ENCODE results near the gene C17orf75. TPM values are rescaled to one million over a fixed set of nuclear protein-coding genes. Genes with fewer than 3 reads are reported as not detected.

Gene C17orf75
- total RNA-seq, 2 donors from 2014 or later: 6.2 to 7.6 TPM

DNA sequence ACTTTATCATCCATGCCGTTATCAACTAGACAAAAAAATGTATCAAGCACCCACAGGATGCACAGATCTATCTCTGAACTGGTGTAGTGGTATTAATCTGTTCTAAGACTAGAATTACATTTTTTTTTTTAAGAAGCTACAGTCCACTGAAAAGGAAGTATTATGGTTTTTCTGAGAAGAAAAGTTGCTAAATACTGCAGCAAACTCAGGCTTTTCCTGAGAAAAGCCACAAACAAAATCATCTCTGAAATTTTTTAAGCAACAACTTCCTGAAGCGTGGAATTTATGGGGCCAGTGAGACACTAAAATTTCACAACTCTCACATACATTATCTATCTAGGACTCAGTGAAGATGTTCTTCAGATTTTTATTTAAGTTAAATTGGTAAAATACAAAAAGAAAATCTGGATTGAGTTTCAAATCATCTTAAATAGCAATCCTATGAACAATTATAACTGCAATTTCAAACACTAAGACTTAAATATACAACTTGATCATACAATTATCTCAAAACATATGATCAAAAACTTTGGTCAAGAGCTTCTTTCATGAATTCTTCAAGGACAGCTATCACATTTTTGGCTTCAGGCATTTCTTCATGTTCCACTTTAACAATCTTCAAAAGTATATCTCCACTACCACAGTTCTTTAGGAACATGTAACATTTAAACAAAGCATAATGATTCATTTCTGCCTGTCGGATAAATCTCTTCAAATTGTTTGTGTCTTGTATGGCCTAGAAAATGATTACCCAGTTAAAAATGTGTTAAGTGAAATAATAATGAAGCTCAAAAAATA, 10.5 kb downstream of the C17orf75 start:
- ATAC-seq (ENCODE audit: insufficient number of reproducible peaks, low FRiP score, low read depth) (no peak), DNase-seq (ENCODE audit: low spot score) (no peak)
- Histone ChIP-seq H3K9me3 (no peaks in the 10 kb centered on the region), H3K4me3 (no peak overlapping the region), H3K27ac (no peak overlapping the region), H3K4me1 (ENCODE audit: control insufficient read depth in 1 of 2, low read depth in 2 of 2) (no peaks in the 10 kb centered on the region), H3K27me3 (replicated peaks; ENCODE audit: insufficient read depth) (no peaks in the 10 kb centered on the region), H3K36me3 (peaks cover 16% of the 10 kb centered on the region)
- TF ChIP-seq, protein P1, sequence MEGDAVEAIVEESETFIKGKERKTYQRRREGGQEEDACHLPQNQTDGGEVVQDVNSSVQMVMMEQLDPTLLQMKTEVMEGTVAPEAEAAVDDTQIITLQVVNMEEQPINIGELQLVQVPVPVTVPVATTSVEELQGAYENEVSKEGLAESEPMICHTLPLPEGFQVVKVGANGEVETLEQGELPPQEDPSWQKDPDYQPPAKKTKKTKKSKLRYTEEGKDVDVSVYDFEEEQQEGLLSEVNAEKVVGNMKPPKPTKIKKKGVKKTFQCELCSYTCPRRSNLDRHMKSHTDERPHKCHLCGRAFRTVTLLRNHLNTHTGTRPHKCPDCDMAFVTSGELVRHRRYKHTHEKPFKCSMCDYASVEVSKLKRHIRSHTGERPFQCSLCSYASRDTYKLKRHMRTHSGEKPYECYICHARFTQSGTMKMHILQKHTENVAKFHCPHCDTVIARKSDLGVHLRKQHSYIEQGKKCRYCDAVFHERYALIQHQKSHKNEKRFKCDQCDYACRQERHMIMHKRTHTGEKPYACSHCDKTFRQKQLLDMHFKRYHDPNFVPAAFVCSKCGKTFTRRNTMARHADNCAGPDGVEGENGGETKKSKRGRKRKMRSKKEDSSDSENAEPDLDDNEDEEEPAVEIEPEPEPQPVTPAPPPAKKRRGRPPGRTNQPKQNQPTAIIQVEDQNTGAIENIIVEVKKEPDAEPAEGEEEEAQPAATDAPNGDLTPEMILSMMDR (IDR thresholded peaks at IDR 0.05): no peak

DNA sequence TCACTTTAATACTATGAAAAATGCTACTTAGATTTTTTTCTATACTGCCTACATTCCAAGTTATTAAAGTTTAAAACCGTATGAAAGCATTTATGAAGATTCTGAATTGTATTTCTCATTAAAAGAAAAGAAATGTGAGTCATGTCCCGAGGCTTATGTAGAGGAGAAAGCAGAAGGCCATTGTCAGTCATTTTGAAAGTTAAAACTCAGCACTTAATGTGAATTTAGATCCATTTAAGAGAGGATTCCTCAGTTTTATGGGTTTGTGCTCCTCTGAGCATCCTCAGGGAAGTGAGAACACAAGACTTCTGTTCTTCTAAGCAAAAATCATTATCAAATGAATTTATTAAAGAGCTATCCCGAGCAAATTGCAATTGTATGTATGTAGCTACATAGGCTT, 11.8 kb downstream of the C17orf75 start:
- DNase-seq (ENCODE audit: low spot score) (no peak), ATAC-seq (ENCODE audit: insufficient number of reproducible peaks, low FRiP score, low read depth) (no peak)
- no peaks in the 10 kb centered on the region for H3K4me1 ChIP-seq (ENCODE audit: control insufficient read depth in 1 of 2, low read depth in 2 of 2)
- no peak overlapping the region for H3K27ac ChIP-seq
- TF ChIP-seq, protein P1 (IDR thresholded peaks at IDR 0.05): no peak
- peaks cover 9% of the 10 kb centered on the region for H3K36me3 ChIP-seq
- H3K27me3 ChIP-seq (replicated peaks; ENCODE audit: insufficient read depth): no peaks in the 10 kb centered on the region
- H3K4me3 ChIP-seq: no peak overlapping the region
- no peaks in the 10 kb centered on the region for H3K9me3 ChIP-seq

DNA sequence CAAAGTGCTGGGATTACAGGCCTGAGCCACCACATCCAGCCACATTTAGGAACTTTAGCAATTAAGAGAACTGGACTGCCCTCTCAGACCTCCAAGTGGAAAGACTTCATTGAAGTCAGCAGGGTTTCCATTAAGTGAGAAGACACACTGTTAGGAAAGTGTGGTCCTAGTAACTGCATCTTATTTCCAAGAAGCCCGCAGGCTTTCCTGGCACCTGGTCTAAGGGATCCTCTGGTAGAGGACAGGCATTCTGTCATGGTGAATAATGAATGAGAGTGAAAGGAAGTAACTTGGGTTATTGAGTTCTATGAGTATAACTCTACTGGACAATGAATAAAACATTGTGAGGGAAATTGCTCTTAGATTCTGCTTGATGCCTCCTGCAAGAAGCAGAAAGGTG, 14.1 kb downstream of the C17orf75 start:
- no peaks in the 10 kb centered on the region for H3K27me3 ChIP-seq (replicated peaks; ENCODE audit: insufficient read depth)
- TF ChIP-seq, protein P1 (IDR thresholded peaks at IDR 0.05): no peak
- ATAC-seq (ENCODE audit: insufficient number of reproducible peaks, low FRiP score, low read depth): no peak
- H3K4me3 ChIP-seq: no peak overlapping the region
- H3K9me3 ChIP-seq: no peaks in the 10 kb centered on the region
- DNase-seq (ENCODE audit: low spot score): no peak
- H3K36me3 ChIP-seq: no peaks in the 10 kb centered on the region
- no peak overlapping the region for H3K27ac ChIP-seq
- H3K4me1 ChIP-seq (ENCODE audit: control insufficient read depth in 1 of 2, low read depth in 2 of 2): peaks cover 0 to 4% of the 10 kb centered on the region in 2 donors

DNA sequence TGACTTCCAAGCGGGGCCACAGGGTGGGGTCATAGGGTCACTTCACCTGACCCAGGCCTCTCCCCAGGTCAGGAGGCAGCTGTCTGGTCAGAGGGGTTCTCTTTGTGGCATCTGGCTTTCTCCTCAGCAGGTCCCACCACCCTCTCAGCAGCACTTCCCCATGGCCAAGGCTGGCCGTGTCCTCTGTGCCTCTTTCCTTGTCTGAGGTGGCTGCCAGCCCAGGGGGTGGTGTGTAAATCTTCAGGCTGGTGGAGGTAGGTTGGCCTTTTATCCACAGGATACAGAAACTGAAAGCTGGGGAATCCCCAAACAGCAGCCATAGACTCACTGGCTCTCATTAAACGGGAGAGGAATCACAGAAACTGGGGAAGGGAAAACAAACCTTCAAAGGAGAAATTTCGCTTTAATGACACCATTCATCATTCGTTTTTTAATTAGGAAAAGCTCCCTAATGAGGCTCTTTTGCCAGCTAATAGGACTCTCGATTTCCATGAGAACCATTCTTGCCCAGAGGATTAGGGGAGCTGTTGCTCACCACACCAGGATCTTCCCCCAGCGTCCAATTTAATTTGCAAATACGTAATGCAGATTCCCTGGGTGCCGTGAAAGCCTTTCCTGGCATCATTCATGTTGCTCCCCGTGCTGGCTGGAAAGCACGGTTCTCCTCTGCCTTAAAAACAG, 18.0 kb downstream of the C17orf75 start:
- DNase-seq (ENCODE audit: low spot score) (no peak), ATAC-seq (ENCODE audit: insufficient number of reproducible peaks, low FRiP score, low read depth) (no peak)
- Histone ChIP-seq H3K27ac (no peak overlapping the region), H3K27me3 (replicated peaks; ENCODE audit: insufficient read depth) (no peaks in the 10 kb centered on the region), H3K4me3 (peak overlapping the region; percentile 41), H3K9me3 (no peaks in the 10 kb centered on the region), H3K4me1 (ENCODE audit: control insufficient read depth in 1 of 2, low read depth in 2 of 2) (peaks cover 0 to 4% of the 10 kb centered on the region in 2 donors), H3K36me3 (no peaks in the 10 kb centered on the region)
- TF ChIP-seq, protein P1 (IDR thresholded peaks at IDR 0.05): no peak

DNA sequence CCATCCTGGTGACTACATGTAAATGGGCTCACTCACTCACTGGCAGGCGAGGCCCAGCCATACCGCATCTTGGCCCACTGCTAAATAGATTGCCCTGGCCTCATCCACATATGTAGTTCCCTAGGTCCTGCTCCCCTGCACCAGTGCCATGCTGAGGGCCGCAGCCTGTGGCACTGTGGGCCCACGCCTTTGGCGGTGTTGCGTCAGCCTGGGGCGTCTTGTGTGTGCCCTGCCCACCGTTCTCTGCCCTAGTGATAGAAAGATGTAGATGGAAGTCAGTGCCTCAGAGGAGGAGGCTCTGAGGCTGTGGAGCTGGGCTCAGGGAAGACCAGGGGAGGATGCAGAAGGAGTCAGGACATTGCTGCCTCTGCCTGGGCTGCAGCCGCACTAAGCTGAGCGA, 18.9 kb downstream of the C17orf75 start:
- no peak overlapping the region for H3K4me3 ChIP-seq
- no peak for ATAC-seq (ENCODE audit: insufficient number of reproducible peaks, low FRiP score, low read depth)
- TF ChIP-seq, protein P1 (IDR thresholded peaks at IDR 0.05): no peak
- no peaks in the 10 kb centered on the region for H3K9me3 ChIP-seq
- H3K27me3 ChIP-seq (replicated peaks; ENCODE audit: insufficient read depth): no peaks in the 10 kb centered on the region
- no peak for DNase-seq (ENCODE audit: low spot score)
- no peaks in the 10 kb centered on the region for H3K36me3 ChIP-seq
- peaks cover 0 to 4% of the 10 kb centered on the region in 2 donors for H3K4me1 ChIP-seq (ENCODE audit: control insufficient read depth in 1 of 2, low read depth in 2 of 2)
- H3K27ac ChIP-seq: no peak overlapping the region
